ENCODE measurements around the gene MLLT6. TPM values are rescaled to one million over a fixed set of nuclear protein-coding genes. Genes with fewer than 3 reads are reported as not detected.

The MLLT6 gene
- total and polyA plus RNA-seq, 2 of the 13 experiments (the other 11 are each of a cell fraction or from before 2014, with no cell fraction given), result 50.7 to 69.5 TPM

GRCh38 chr17:38702166-38702915 lies 2.7 kb upstream of the MLLT6 start (continued):
- TF ChIP-seq IRF2 (CRISPR knock-in tag; IDR thresholded peaks at IDR 0.05) (peak; percentile 75), CHCHD3 (CRISPR knock-in tag; IDR thresholded peaks at IDR 0.05) (peak; percentile 90; the same call in 1 of the 2 replicates), ZBTB49 (CRISPR knock-in tag; IDR thresholded peaks at IDR 0.05; ENCODE audit: borderline replicate concordance) (peak; percentile 85; the same call in 1 of the 2 replicates), BCLAF1 (IDR thresholded peaks at IDR 0.05) (no peak), ZNF616 (CRISPR knock-in tag; IDR thresholded peaks at IDR 0.05; ENCODE audit: low read depth) (peak; percentile 85; the same call in 1 of the 2 replicates), SMC3 (IDR thresholded peaks at IDR 0.05; ENCODE audit: low read length) (no peak), NR0B2 (CRISPR knock-in tag; IDR thresholded peaks at IDR 0.05) (peak; percentile 95), SRSF4 (IDR thresholded peaks at IDR 0.05; ENCODE audit: low read depth, low read length, poor library complexity, severe bottlenecking) (peak; percentile 63), TBP (CRISPR knock-in tag; IDR thresholded peaks at IDR 0.05) (no peak), MLX (CRISPR knock-in tag; IDR thresholded peaks at IDR 0.05) (0 out of 2 replicates have a peak, but pooled peaks have one; percentile 19), RAD51 (IDR thresholded peaks at IDR 0.05; ENCODE audit: borderline replicate concordance) (no peak), MAFF (IDR thresholded peaks at IDR 0.05; ENCODE audit: low read depth, low read length) (no peak), PBX2 (CRISPR knock-in tag; IDR thresholded peaks at IDR 0.05) (no peak), TRIM24 (CRISPR knock-in tag; IDR thresholded peaks at IDR 0.05) (no peak), ZBTB26 (CRISPR knock-in tag; IDR thresholded peaks at IDR 0.05; ENCODE audit: borderline replicate concordance) (peak; percentile 72; the same call in 1 of the 2 replicates), ZNF430 (CRISPR knock-in tag; IDR thresholded peaks at IDR 0.05) (0 out of 2 replicates have a peak, but pooled peaks have one; percentile 19), ATF5 (CRISPR knock-in tag; IDR thresholded peaks at IDR 0.05; ENCODE audit: low read depth) (no peak), MLLT10 (CRISPR knock-in tag; IDR thresholded peaks at IDR 0.05) (no peak), HOXA3 (CRISPR knock-in tag; IDR thresholded peaks at IDR 0.05) (peak; percentile 84), HOXA9 (CRISPR knock-in tag; IDR thresholded peaks at IDR 0.05; ENCODE audit: borderline replicate concordance) (peak; percentile 84; the same call in 1 of the 2 replicates)

All from HepG2 (cell line).